CD14-positive monocyte (primary cell): Measurements from ENCODE around the gene CCNJL. TPM values are rescaled to one million over a fixed set of nuclear protein-coding genes. Genes with fewer than 3 reads are reported as not detected.
A peak's percentile ranks its signal among the peaks of the same experiment; 100 is the strongest.

ENCODE experiments used
- DNase-seq, 3 donors: peaks; one replicate each; pipeline ENCODE4 v3.0.0-alpha.2; 2011 to 2022
- H2AFZ ChIP-seq: 2 replicates; pipeline ENCODE4 v1.6.0; 2012; ENCODE audit warnings: mild to moderate bottlenecking, low read depth, low read length, inconsistent platforms; ENCODE audit not compliant: insufficient read depth, poor library complexity, severe bottlenecking
- H3K27ac ChIP-seq, 2 donors: 1 replicate in 1 of 2; 2 replicates in 1 of 2; pipeline ENCODE4 v1.5.1; 2012 to 2013; ENCODE audit warnings: low read length in 2 of 2, control low read depth in 1 of 2, inconsistent platforms in 1 of 2, low read depth in 1 of 2, mild to moderate bottlenecking in 1 of 2
- H3K27me3 ChIP-seq, 2 donors: one replicate each; pipeline versions ENCODE4 v1.6.0 to v1.6.1; 2011 to 2013; ENCODE audit warnings: low read length in 2 of 2; ENCODE audit not compliant: control insufficient read depth in 2 of 2, insufficient read depth in 2 of 2
- H3K36me3 ChIP-seq, 2 donors: replicated peaks in 1 of 2; 1 replicate in 1 of 2; 2 replicates in 1 of 2; pipeline versions ENCODE4 v1.5.1 to v1.6.1; 2012 to 2013; ENCODE audit warnings: low read length in 2 of 2, control low read depth in 1 of 2, inconsistent platforms in 1 of 2, mild to moderate bottlenecking in 1 of 2; ENCODE audit not compliant: insufficient read depth in 2 of 2, control insufficient read depth in 1 of 2
- H3K4me1 ChIP-seq, 2 donors: 1 replicate in 1 of 2; 2 replicates in 1 of 2; pipeline versions ENCODE4 v1.5.1 to v1.6.1; 2012 to 2013; ENCODE audit warnings: low read length in 2 of 2, control low read depth in 1 of 2, inconsistent platforms in 1 of 2, mild to moderate bottlenecking in 1 of 2, moderate library complexity in 1 of 2; ENCODE audit not compliant: insufficient read depth in 2 of 2, control insufficient read depth in 1 of 2
- H3K4me2 ChIP-seq: replicated peaks from 2 replicates; pipeline ENCODE3; 2012; ENCODE audit warnings: low read length, moderate library complexity, mild to moderate bottlenecking; ENCODE audit not compliant: poor library complexity, severe bottlenecking; ENCODE audit errors: extremely low read depth
- H3K4me3 ChIP-seq, 3 experiments: fragments of 200-600 bp in 1 of 3; sonication (generic) in 1 of 3; replicated peaks in 1 of 3; 1 replicate in 2 of 3; 2 replicates in 1 of 3; pipeline ENCODE4 v1.5.1; 2011 to 2013; ENCODE audit warnings: low read length in 3 of 3, mild to moderate bottlenecking in 3 of 3, control low read depth in 2 of 3, low read depth in 2 of 3, inconsistent platforms in 1 of 3, moderate library complexity in 1 of 3
- H3K79me2 ChIP-seq: 2 replicates; pipeline ENCODE4 v1.6.0; 2012; ENCODE audit warnings: mild to moderate bottlenecking, control low read depth, inconsistent platforms, low read length, moderate library complexity; ENCODE audit not compliant: insufficient read depth
- H3K9ac ChIP-seq: 2 replicates; pipeline ENCODE4 v1.6.0; 2017; ENCODE audit warnings: low read length, mild to moderate bottlenecking; ENCODE audit not compliant: insufficient read depth, poor library complexity, severe bottlenecking
- H3K9me3 ChIP-seq, 2 donors: replicated peaks in 1 of 2; 1 replicate in 1 of 2; 2 replicates in 1 of 2; pipeline versions ENCODE4 v1.5.1 to v1.6.1; 2012 to 2013; ENCODE audit warnings: low read length in 2 of 2, control low read depth in 1 of 2; ENCODE audit not compliant: control insufficient read depth in 1 of 2, insufficient read depth in 1 of 2
- H4K20me1 ChIP-seq: 2 replicates; pipeline ENCODE4 v1.6.0; 2012; ENCODE audit warnings: mild to moderate bottlenecking, low read length, control low read depth, moderate library complexity; ENCODE audit not compliant: insufficient read depth
- H3K27ac Mint-ChIP-seq, 7 donors: one replicate each; pipeline ENCODE4 v1.8.0; 2020; ENCODE audit warnings: mild to moderate bottlenecking in 7 of 7, mixed read lengths in 7 of 7, moderate library complexity in 6 of 7, inconsistent platforms in 2 of 7
- H3K27me3 Mint-ChIP-seq, 3 donors: one replicate each; pipeline ENCODE4 v1.8.0; 2021 to 2022; ENCODE audit warnings: low read depth in 3 of 3, mild to moderate bottlenecking in 3 of 3, mixed read lengths in 3 of 3, moderate library complexity in 3 of 3, inconsistent platforms in 1 of 3
- H3K36me3 Mint-ChIP-seq, 2 donors: one replicate each; pipeline ENCODE4 v1.8.0; 2020; ENCODE audit warnings: mixed read lengths in 2 of 2, inconsistent platforms in 1 of 2, mild to moderate bottlenecking in 1 of 2
- H3K4me1 Mint-ChIP-seq: one replicate; pipeline ENCODE4 v1.8.0; 2020; ENCODE audit warnings: mild to moderate bottlenecking, mixed read lengths
- H3K4me3 Mint-ChIP-seq, 2 donors: one replicate each; pipeline ENCODE4 v1.8.0; 2020; ENCODE audit warnings: mild to moderate bottlenecking in 2 of 2, mixed read lengths in 2 of 2, moderate library complexity in 1 of 2
- H3K9me3 Mint-ChIP-seq, 7 donors: one replicate each; pipeline ENCODE4 v1.8.0; 2020 to 2022; ENCODE audit warnings: mixed read lengths in 7 of 7, mild to moderate bottlenecking in 6 of 7, moderate library complexity in 6 of 7, inconsistent platforms in 2 of 7
- WGBS: methylation state at CpG from one replicate; pipeline ENCODE4 v1.1.5; 2013; ENCODE audit warnings: missing lambda C conversion rate; ENCODE audit not compliant: insufficient coverage; 5-methylcytosine and 5-hydroxymethylcytosine counted together
- intact Hi-C, 2 donors: fragments of 100-400 bp; cut with micrococcal nuclease; formaldehyde crosslinking; loops; one replicate each; pipeline versions ENCODE4 v1.15.0 to v1.15.1; 2023
- polyA plus RNA-seq, 3 donors: library from polyadenylated mRNA; depleted of rRNA in 1 of 3; unstranded in 2 of 3; stranded (reverse) in 1 of 3; fragments of 300-500 nt in 2 of 3; fragments of >200 nt in 1 of 3; fragmentation: Illumina TruSeq in 2 of 3; gene quantifications; 1 replicate in 2 of 3; 2 replicates in 1 of 3; pipeline ENCODE4 v1.2.3, GENCODE V29; 2012 to 2021
- small RNA-seq: library from RNA; depleted of rRNA; stranded (forward); fragments of <200 nt; gene quantifications from one replicate; pipeline ENCODE3, GENCODE V24; 2012; ENCODE audit warnings: low read depth; ENCODE audit not compliant: insufficient read length
- TF ChIP-seq, protein P1 (sequence below): fragments of 200-600 bp; IDR thresholded peaks from one replicate; pipeline ENCODE4 v1.8.0; 2022; ENCODE audit warnings: antibody characterized with exemption, mild to moderate bottlenecking

Gene CCNJL
- polyA plus RNA-seq, 3 donors = 0.03 TPM; not detected in 2

DNA sequence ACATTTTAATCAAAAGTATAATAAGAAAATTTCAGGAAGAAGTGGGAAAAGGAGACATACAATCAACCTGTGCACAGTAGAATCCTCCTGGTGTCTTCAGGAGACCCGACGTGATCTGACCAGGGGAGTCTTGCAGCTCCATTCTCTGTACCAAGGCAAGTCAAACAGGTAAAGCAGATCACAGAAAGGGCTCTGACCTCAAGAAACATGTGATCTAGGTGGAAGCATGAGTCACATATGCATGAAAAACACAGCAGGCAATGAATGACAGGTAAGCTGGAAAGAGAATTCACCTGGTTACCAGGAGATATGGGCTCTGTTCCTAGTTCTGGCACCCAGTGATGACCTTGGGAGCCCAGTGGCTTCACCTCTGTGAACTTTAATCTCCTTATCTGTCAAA lies 102.4 kb downstream of the CCNJL start:
- WGBS = no CpG with 5 or more reads among the region's 2 CpGs

DNA sequence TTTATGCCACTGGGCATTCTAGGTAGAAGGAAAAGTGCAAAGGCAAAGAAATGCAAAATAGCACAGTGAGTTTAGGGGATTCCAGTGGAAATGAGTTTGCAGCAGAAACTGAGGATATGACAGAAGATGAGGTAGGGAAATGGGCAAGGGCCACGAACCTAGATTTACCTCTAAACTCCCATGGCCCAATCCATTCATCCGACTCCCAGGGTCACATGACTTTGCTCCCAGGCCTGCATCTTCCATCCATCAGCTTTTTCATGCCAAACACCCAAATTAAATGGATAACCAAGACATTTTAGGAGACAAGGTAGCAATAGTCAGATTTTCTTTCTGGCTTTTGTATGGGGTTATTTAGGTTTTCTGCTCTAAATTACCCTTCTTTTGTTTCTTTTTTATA lies 105.3 kb downstream of the CCNJL start:
- Mint-ChIP-seq H3K4me3 (no peak overlapping the region), H3K27me3 (peaks cover 0 to 1% (median 1%) of the 10 kb centered on the region in 3 donors), H3K4me1 (no peaks in the 10 kb centered on the region), H3K36me3 (no peaks in the 10 kb centered on the region), H3K27ac (peak overlapping the region in 1 of 7 donors; percentile 3), H3K9me3 (no peaks in the 10 kb centered on the region)
- WGBS = no CpG with 5 or more reads among the region's 2 CpGs
- no peaks in the 10 kb centered on the region for H3K79me2 ChIP-seq
- TF ChIP-seq, protein P1, sequence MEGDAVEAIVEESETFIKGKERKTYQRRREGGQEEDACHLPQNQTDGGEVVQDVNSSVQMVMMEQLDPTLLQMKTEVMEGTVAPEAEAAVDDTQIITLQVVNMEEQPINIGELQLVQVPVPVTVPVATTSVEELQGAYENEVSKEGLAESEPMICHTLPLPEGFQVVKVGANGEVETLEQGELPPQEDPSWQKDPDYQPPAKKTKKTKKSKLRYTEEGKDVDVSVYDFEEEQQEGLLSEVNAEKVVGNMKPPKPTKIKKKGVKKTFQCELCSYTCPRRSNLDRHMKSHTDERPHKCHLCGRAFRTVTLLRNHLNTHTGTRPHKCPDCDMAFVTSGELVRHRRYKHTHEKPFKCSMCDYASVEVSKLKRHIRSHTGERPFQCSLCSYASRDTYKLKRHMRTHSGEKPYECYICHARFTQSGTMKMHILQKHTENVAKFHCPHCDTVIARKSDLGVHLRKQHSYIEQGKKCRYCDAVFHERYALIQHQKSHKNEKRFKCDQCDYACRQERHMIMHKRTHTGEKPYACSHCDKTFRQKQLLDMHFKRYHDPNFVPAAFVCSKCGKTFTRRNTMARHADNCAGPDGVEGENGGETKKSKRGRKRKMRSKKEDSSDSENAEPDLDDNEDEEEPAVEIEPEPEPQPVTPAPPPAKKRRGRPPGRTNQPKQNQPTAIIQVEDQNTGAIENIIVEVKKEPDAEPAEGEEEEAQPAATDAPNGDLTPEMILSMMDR = no peak
- no peaks in the 10 kb centered on the region for H4K20me1 ChIP-seq
- H2AFZ ChIP-seq = no peak overlapping the region
- intact Hi-C loops = no loop called here
- no peak overlapping the region for H3K4me2 ChIP-seq
- no peak overlapping the region for H3K9ac ChIP-seq
- DNase-seq = no peak
- no peak overlapping the region for H3K27ac ChIP-seq
- no peaks in the 10 kb centered on the region for H3K36me3 ChIP-seq
- H3K27me3 ChIP-seq = no peaks in the 10 kb centered on the region
- no peaks in the 10 kb centered on the region for H3K4me1 ChIP-seq
- H3K9me3 ChIP-seq = no peaks in the 10 kb centered on the region
- no peak overlapping the region for H3K4me3 ChIP-seq

More for the DNA sequence above, 102.4 kb downstream of the CCNJL start:
- no peaks in the 10 kb centered on the region for H3K4me1 Mint-ChIP-seq
- Histone ChIP-seq H4K20me1 (no peaks in the 10 kb centered on the region), H3K4me2 (no peak overlapping the region), H3K27ac (no peak overlapping the region), H3K36me3 (no peaks in the 10 kb centered on the region), H3K9ac (no peak overlapping the region), H3K4me1 (no peaks in the 10 kb centered on the region), H3K4me3 (no peak overlapping the region), H3K79me2 (no peaks in the 10 kb centered on the region), H3K9me3 (no peaks in the 10 kb centered on the region), H3K27me3 (no peaks in the 10 kb centered on the region), H2AFZ (no peak overlapping the region)
- no peak overlapping the region for H3K27ac Mint-ChIP-seq
- H3K27me3 Mint-ChIP-seq = peaks cover 0 to 1% (median 1%) of the 10 kb centered on the region in 3 donors
- H3K4me3 Mint-ChIP-seq = no peak overlapping the region
- no peak for DNase-seq
- TF ChIP-seq, protein P1 = no peak
- intact Hi-C loops = no loop called here
- H3K9me3 Mint-ChIP-seq = no peaks in the 10 kb centered on the region
- H3K36me3 Mint-ChIP-seq = no peaks in the 10 kb centered on the region

Small RNA genes lying within 50 kb of the gene (small RNA-seq; reads per million reads assigned to genes)
- not detected for gene AC112191.3

Other genes with a start within 250 kb of the CCNJL start
- gene PWWP2A, start 193.1 kb downstream of the CCNJL start, polyA plus RNA-seq = 10 to 100 TPM; 18.8 to 21.6 (median 18.9) TPM
- gene FABP6, start 83.1 kb downstream of the CCNJL start, polyA plus RNA-seq = not detected
- gene C1QTNF2, start 58.1 kb upstream of the CCNJL start, polyA plus RNA-seq = not detected
- under 1 TPM in 2 of 3 donors, not detected in 1; 0.08 to 0.39 TPM for gene FAM200C, start 87.5 kb upstream of the CCNJL start, polyA plus RNA-seq
- gene SLU7, start 106.5 kb upstream of the CCNJL start, polyA plus RNA-seq = 10 to 100 TPM; 38.4 to 61.6 (median 42.3) TPM
- gene PTTG1, start 109.3 kb upstream of the CCNJL start, polyA plus RNA-seq = 1 to 10 TPM; 2.5 to 3.6 (median 3.3) TPM